Osteoblast (primary cell): ENCODE results near the gene DISC1. TPM values are rescaled to one million over a fixed set of nuclear protein-coding genes. Genes with fewer than 3 reads are reported as not detected.
A peak's percentile ranks its signal among the peaks of the same experiment; 100 is the strongest.

Experiments
- DNase-seq: peaks from one replicate; pipeline ENCODE4 v3.0.0; 2011; ENCODE audit warnings: low spot score, mixed read lengths; ENCODE audit not compliant: insufficient read length; ENCODE audit errors: missing footprints
- H2AFZ ChIP-seq: 2 replicates; pipeline ENCODE4 v1.6.0; 2011; ENCODE audit warnings: mild to moderate bottlenecking, low read length
- H3K27ac ChIP-seq: 2 replicates; pipeline ENCODE4 v1.5.1; 2011; ENCODE audit warnings: mild to moderate bottlenecking, low read depth, low read length, moderate library complexity
- H3K27me3 ChIP-seq: 2 replicates; pipeline ENCODE4 v1.6.0; 2012; ENCODE audit warnings: mild to moderate bottlenecking, control low read depth, inconsistent platforms, low read length, moderate library complexity; ENCODE audit not compliant: insufficient read depth
- H3K36me3 ChIP-seq: 2 replicates; pipeline ENCODE4 v1.5.1; 2011; ENCODE audit warnings: mild to moderate bottlenecking, low read length, control low read depth, moderate library complexity; ENCODE audit not compliant: insufficient read depth
- H3K4me1 ChIP-seq: 2 replicates; pipeline ENCODE4 v1.5.1; 2011; ENCODE audit warnings: mild to moderate bottlenecking, low read length, control low read depth, moderate library complexity; ENCODE audit not compliant: insufficient read depth
- H3K4me2 ChIP-seq: 2 replicates; pipeline ENCODE4 v1.6.0; 2011; ENCODE audit warnings: mild to moderate bottlenecking, low read length; ENCODE audit not compliant: insufficient read depth
- H3K4me3 ChIP-seq: fragments of 200-600 bp; sonication (generic); 3 replicates; pipeline ENCODE4 v1.5.1; 2012; ENCODE audit warnings: mild to moderate bottlenecking, low read length, inconsistent platforms; ENCODE audit not compliant: insufficient read depth
- H3K79me2 ChIP-seq: 2 replicates; pipeline ENCODE4 v1.6.0; 2012; ENCODE audit warnings: mild to moderate bottlenecking, low read length, control low read depth, inconsistent platforms; ENCODE audit not compliant: insufficient read depth
- H3K9me3 ChIP-seq: 2 replicates; pipeline ENCODE4 v1.5.1; 2011; ENCODE audit warnings: low read depth, low read length, control low read depth
- H4K20me1 ChIP-seq: 2 replicates; pipeline ENCODE4 v1.6.0; 2012; ENCODE audit warnings: mild to moderate bottlenecking, low read length, control low read depth; ENCODE audit not compliant: insufficient read depth
- CTCF ChIP-seq: IDR thresholded peaks from 2 replicates; pipeline ENCODE4 v1.5.1; 2011; ENCODE audit warnings: mild to moderate bottlenecking, low read depth, low read length, moderate library complexity; ENCODE audit errors: extremely low read depth
- total RNA-seq: library from RNA; depleted of rRNA; stranded (reverse); fragments of >200 nt; gene quantifications from 2 replicates; pipeline ENCODE4 v1.2.3, GENCODE V29; 2012

Gene DISC1
- total RNA-seq, 1 donor, result 11.9 TPM

- peak overlapping the region; percentile 6 for H3K27ac ChIP-seq
- DNase-seq, result no peak
- no peak overlapping the region for H3K4me3 ChIP-seq
- no peak overlapping the region for H3K4me2 ChIP-seq
- H3K9me3 ChIP-seq, result no peaks in the 10 kb centered on the region
- H3K79me2 ChIP-seq, result no peaks in the 10 kb centered on the region
- no peaks in the 10 kb centered on the region for H4K20me1 ChIP-seq
- no peak overlapping the region for H2AFZ ChIP-seq
- no peaks in the 10 kb centered on the region for H3K36me3 ChIP-seq
- peaks cover 6% of the 10 kb centered on the region for H3K4me1 ChIP-seq
- TF ChIP-seq CTCF, result no peak
- no peaks in the 10 kb centered on the region for H3K27me3 ChIP-seq
Measured at GRCh38 chr1:231930257-231930947, 303.8 kb downstream of the DISC1 start.

GRCh38 chr1:231931146-231931545 is 304.6 kb downstream of the DISC1 start:
- H3K4me1 ChIP-seq, result peaks cover 6% of the 10 kb centered on the region
- H3K27me3 ChIP-seq, result no peaks in the 10 kb centered on the region
- H3K27ac ChIP-seq, result peak overlapping the region; percentile 6
- H3K36me3 ChIP-seq, result no peaks in the 10 kb centered on the region
- H2AFZ ChIP-seq, result no peak overlapping the region
- no peaks in the 10 kb centered on the region for H4K20me1 ChIP-seq
- peak; percentile 58 for DNase-seq
- H3K4me3 ChIP-seq, result no peak overlapping the region
- no peak overlapping the region for H3K4me2 ChIP-seq
- H3K9me3 ChIP-seq, result no peaks in the 10 kb centered on the region
- H3K79me2 ChIP-seq, result no peaks in the 10 kb centered on the region
- no peak for TF ChIP-seq CTCF

- Histone ChIP-seq H3K4me2 (no peak overlapping the region), H3K4me3 (no peak overlapping the region), H3K27me3 (no peaks in the 10 kb centered on the region), H2AFZ (no peak overlapping the region), H3K27ac (no peak overlapping the region), H3K9me3 (no peaks in the 10 kb centered on the region), H3K79me2 (no peaks in the 10 kb centered on the region), H3K4me1 (peaks cover 6% of the 10 kb centered on the region), H4K20me1 (no peaks in the 10 kb centered on the region), H3K36me3 (no peaks in the 10 kb centered on the region)
- TF ChIP-seq CTCF, result peak; percentile 44
- DNase-seq, result no peak
Measured at GRCh38 chr1:231931846-231932454, 305.4 kb downstream of the DISC1 start.
